K562 (cell line): ENCODE measurements around the gene PGP. TPM values are rescaled to one million over a fixed set of nuclear protein-coding genes. Genes with fewer than 3 reads are reported as not detected.

Experiments
- ATAC-seq: fragments of 200-7000 bp; cut with Tn5 transposase; 3 replicates; pipeline ENCODE4 v1.9.1; 2020; ENCODE audit warnings: moderate library complexity
- BruUV-seq: library from RNA; stranded (reverse); fragments of 400-500 nt; replicated peaks from 2 replicates; lab custom pipeline; 2021; lab: Mats Ljungman, UMichigan
- CTCF ChIA-PET: fragments of 300-600 bp; formaldehyde crosslinking; extraction: SDS; loops from one replicate; lab custom pipeline; 2021; ENCODE audit warnings: low intra/inter-chr PET ratio; lab: Yijun Ruan, JAX
- POLR2A ChIA-PET: fragments of 300-600, 350-650 bp; sonication (Branson Sonifier 250); formaldehyde crosslinking; extraction: SDS; loops from one replicate; lab custom pipeline; 2021; ENCODE audit warnings: antibody characterized with exemption, inconsistent platforms; lab: Yijun Ruan, JAX
- DNase-seq, 4 experiments: peaks; one replicate each; pipeline versions ENCODE4 v3.0.0 to v3.0.0-alpha.2; 2011 to 2018; ENCODE audit warnings: low spot score in 3 of 4, mixed read lengths in 3 of 4; ENCODE audit errors: extremely low read depth in 1 of 4
- FAIRE-seq: peaks from 2 replicates; lab custom pipeline; 2011; peaks lifted over from hg19 to GRCh38; lab: Jason Lieb, UNC
- H2AFZ ChIP-seq: 2 replicates; pipeline ENCODE4 v1.6.0; 2011; ENCODE audit warnings: low read depth, low read length, control low read depth, inconsistent platforms
- H3K27ac ChIP-seq: fragments of 200-600 bp; 3 replicates; pipeline ENCODE4 v1.8.0; 2011; ENCODE audit warnings: low read depth, mild to moderate bottlenecking, control low read depth, inconsistent platforms, low read length, moderate library complexity, mixed read lengths; ENCODE audit errors: extremely low read depth
- H3K27me3 ChIP-seq, 2 experiments: fragments of 300-600 bp in 1 of 2; 2 replicates in 1 of 2; 3 replicates in 1 of 2; pipeline versions ENCODE4 v1.6.0 to v1.8.0; 2011; ENCODE audit warnings: inconsistent platforms in 2 of 2, low read length in 2 of 2, mild to moderate bottlenecking in 1 of 2, mixed read lengths in 1 of 2, moderate library complexity in 1 of 2; ENCODE audit not compliant: control insufficient read depth in 2 of 2, insufficient read depth in 2 of 2
- H3K36me3 ChIP-seq: fragments of 300-600 bp; 3 replicates; pipeline ENCODE4 v1.8.0; 2011; ENCODE audit warnings: mild to moderate bottlenecking, low read length, inconsistent platforms; ENCODE audit not compliant: control insufficient read depth, insufficient read depth
- H3K4me1 ChIP-seq, 2 experiments: fragments of 200-600 bp in 1 of 2; replicated peaks in 1 of 2; 2 replicates in 1 of 2; 3 replicates in 1 of 2; pipeline versions ENCODE4 v1.5.1 to v1.8.0; 2011; ENCODE audit warnings: inconsistent platforms in 2 of 2, low read length in 2 of 2, mild to moderate bottlenecking in 1 of 2, mixed read lengths in 1 of 2, moderate library complexity in 1 of 2; ENCODE audit not compliant: control insufficient read depth in 2 of 2, insufficient read depth in 2 of 2
- H3K4me2 ChIP-seq: 2 replicates; pipeline ENCODE4 v1.6.1; 2011; ENCODE audit warnings: low read length, control low read depth, inconsistent platforms, mixed read lengths; ENCODE audit not compliant: insufficient read depth
- H3K4me3 ChIP-seq: fragments of 200-600 bp; sonication (generic), shearing (Covaris generic); 2 replicates; pipeline ENCODE4 v1.5.1; 2016; ENCODE audit warnings: control low read depth, inconsistent platforms
- H3K79me2 ChIP-seq: fragments of 200-600 bp; 3 replicates; pipeline ENCODE4 v1.8.0; 2011; ENCODE audit warnings: low read length, inconsistent platforms; ENCODE audit not compliant: control insufficient read depth, insufficient read depth
- H3K9ac ChIP-seq, 2 experiments: 2 replicates each; pipeline versions ENCODE4 v1.6.0 to v1.6.1; 2011; ENCODE audit warnings: low read depth in 2 of 2, low read length in 2 of 2, control low read depth in 1 of 2, inconsistent platforms in 1 of 2, mild to moderate bottlenecking in 1 of 2, mixed read lengths in 1 of 2; ENCODE audit not compliant: insufficient read depth in 1 of 2
- H3K9me1 ChIP-seq: one replicate; pipeline ENCODE4 v1.6.0; 2011; ENCODE audit warnings: inconsistent platforms, mild to moderate bottlenecking, low read length, moderate library complexity; ENCODE audit not compliant: control insufficient read depth, insufficient read depth
- H3K9me3 ChIP-seq: replicated peaks from 2 replicates; pipeline ENCODE4 v1.5.1; 2011; ENCODE audit warnings: low read depth, low read length, inconsistent platforms; ENCODE audit not compliant: control insufficient read depth, insufficient read depth
- H4K20me1 ChIP-seq: replicated peaks from 2 replicates; pipeline ENCODE4 v1.6.1; 2011; ENCODE audit warnings: low read length, inconsistent platforms, mixed read lengths; ENCODE audit not compliant: control insufficient read depth, insufficient read depth
- CTCFL ChIP-seq: IDR thresholded peaks from 2 replicates; pipeline ENCODE4 v1.6.1; 2011; ENCODE audit warnings: borderline replicate concordance, low read depth, mild to moderate bottlenecking, moderate library complexity, low read length; ENCODE audit not compliant: insufficient read depth, poor library complexity, severe bottlenecking
- HNRNPLL ChIP-seq: fragments of 200-400 bp; formaldehyde crosslinking; IDR thresholded peaks from 2 replicates; pipeline ENCODE4 v1.6.1; 2017; ENCODE audit warnings: low read length, low read depth, mild to moderate bottlenecking; ENCODE audit not compliant: poor library complexity, severe bottlenecking
- MEF2D ChIP-seq: conservative IDR thresholded peaks from 2 replicates; pipeline ENCODE4 v1.6.1; 2016; ENCODE audit warnings: low read depth, missing genetic modification characterization, missing compliant biosample characterization
- SMAD3 ChIP-seq: fragments of 450-650 bp; formaldehyde crosslinking; conservative IDR thresholded peaks from 2 replicates; pipeline ENCODE4 v1.4.0; 2020; ENCODE audit warnings: mild to moderate bottlenecking
- ZNF274 ChIP-seq: IDR thresholded peaks from 2 replicates; pipeline ENCODE4 v1.6.1; 2011; ENCODE audit warnings: low read depth, mild to moderate bottlenecking, low read length, moderate library complexity, borderline replicate concordance
- ZNF445 ChIP-seq: fragments of 250-450 bp; sonication (Bioruptor Pico); IDR thresholded peaks from 2 replicates; pipeline ENCODE4 v1.4.0; 2020; ENCODE audit warnings: low read depth, mild to moderate bottlenecking, moderate library complexity
- ZNF57 ChIP-seq: fragments of 450-650 bp; formaldehyde crosslinking; IDR thresholded peaks from 2 replicates; pipeline ENCODE4 v1.4.0; 2020; ENCODE audit warnings: mild to moderate bottlenecking, moderate library complexity
- ZNF609 ChIP-seq: sonication (generic); formaldehyde crosslinking; IDR thresholded peaks from 2 replicates; pipeline ENCODE4 v1.8.1; 2023; ENCODE audit warnings: missing genetic modification reagents, mild to moderate bottlenecking, borderline replicate concordance
- ZNF740 ChIP-seq, 3 experiments: fragments of 200-800 bp in 1 of 3; sonication (Bioruptor generic) in 1 of 3; sonication (generic) in 1 of 3; formaldehyde crosslinking in 1 of 3; IDR thresholded peaks; 2 replicates each; pipeline versions ENCODE4 v1.6.1 to v1.8.0; 2016 to 2022; ENCODE audit warnings: mild to moderate bottlenecking in 2 of 3, missing compliant biosample characterization in 2 of 3, missing genetic modification characterization in 2 of 3, missing genetic modification reagents in 1 of 3
- WGBS: fragments of 100-300 bp; shearing (Covaris generic); methylation state at CpG from one replicate; pipeline ENCODE4 v1.1.6; 2016; ENCODE audit warnings: low coverage, mixed read lengths; ENCODE audit not compliant: insufficient coverage; ENCODE audit errors: missing lambda C conversion rate; 5-methylcytosine and 5-hydroxymethylcytosine counted together
- in situ Hi-C: fragments of 300-500 bp; cut with MboI; formaldehyde crosslinking; loops from 4 replicates; pipeline ENCODE4 v1.15.0; 2018; ENCODE audit warnings: inconsistent platforms, mixed read lengths
- intact Hi-C: fragments of 100-400 bp; cut with micrococcal nuclease; formaldehyde crosslinking; loops from 2 replicates; pipeline ENCODE4 v1.14.2; 2022
- polyA plus RNA-seq, 8 experiments: library from polyadenylated mRNA; depleted of rRNA in 4 of 8; stranded (reverse) in 5 of 8; unstranded in 3 of 8; fragments of >200 nt; fragmentation: Nextera tagmentation in 2 of 8; fragmentation: Illumina TruSeq in 1 of 8; extraction: Ambion mirVana in 2 of 8; extraction: Trizol in 1 of 8; gene quantifications; 2 replicates each; pipeline versions ENCODE4 v1.2.1 to v1.2.3, GENCODE V29; 2011 to 2014; ENCODE audit warnings: inconsistent platforms in 1 of 8, missing spikeins in 1 of 8
- total RNA-seq, 7 experiments: library from RNA; depleted of rRNA in 6 of 7; stranded (reverse); fragments of >200 nt in 6 of 7; fragmentation: Illumina TruSeq in 2 of 7; extraction: Trizol in 2 of 7; gene quantifications; 2 replicates each; pipeline versions ENCODE4 v1.2.1 to v1.2.3, GENCODE V29; 2011 to 2021; ENCODE audit warnings: low replicate concordance in 1 of 7

PGP gene
- total and polyA plus RNA-seq, 9 of the 15 experiments (the other 6 are each of a cell fraction or from before 2014, with no cell fraction given), result 1.1 to 57.6 (median 19.6) TPM

GRCh38 chr16:2213817-2214718 is 572 bp downstream of the PGP start:
- BruUV-seq, result no TSS peak
- in situ Hi-C loops (no loop called here), intact Hi-C loops (no loop called here)
- Histone ChIP-seq H3K9me1 (no peaks in the 10 kb centered on the region), H3K4me2 (peak overlapping the region; percentile 87), H3K9ac (peak overlapping the region; percentile 87 to 99), H3K27me3 (no peaks in the 10 kb centered on the region), H3K79me2 (peaks cover 52% of the 10 kb centered on the region), H3K4me3 (peak overlapping the region; percentile 85), H4K20me1 (peaks cover 21% of the 10 kb centered on the region), H3K4me1 (peaks cover 31 to 79% of the 10 kb centered on the region in 2 experiments), H3K27ac (peak overlapping the region; percentile 89), H2AFZ (peak overlapping the region; percentile 53; the same call in 1 of the 2 replicates), H3K36me3 (peaks cover 36% of the 10 kb centered on the region; the same call in 2 of the 3 replicates), H3K9me3 (no peaks in the 10 kb centered on the region)
- ChIA-PET CTCF (no interaction called here), POLR2A (interaction anchor here (0.5 to 3.1 kb wide), 15 partner anchors 8 to 703 kb away, joined by 3 to 17 read pairs (median 3); partner anchors contain the start of genes E4F1, ECI1, RPS2 and TRAF7)
- DNase-seq (peak in 2 of 4 experiments; percentile 48 to 56), FAIRE-seq (peak; percentile 74), ATAC-seq (no peak)
- under 1% methylated on average over 73 of the region's 98 CpGs for WGBS
- TF ChIP-seq MEF2D (no peak), HNRNPLL (no peak), ZNF445 (CRISPR knock-in tag) (no peak), SMAD3 (CRISPR knock-in tag) (no peak), ZNF57 (no peak), CTCFL (peak; percentile 1), ZNF274 (no peak), ZNF740 (CRISPR knock-in tag; IDR thresholded peaks at IDR 0.05) (0 out of 2 replicates have a peak, but pooled peaks have one; percentile 39), ZNF740 (tag; IDR thresholded peaks at IDR 0.05) (no peak), ZNF609 (CRISPR knock-in tag) (0 out of 2 replicates have a peak, but pooled peaks have one; percentile 61)
